H1 (cell line): ENCODE measurements around the gene DSTN. TPM values are rescaled to one million over a fixed set of nuclear protein-coding genes. Genes with fewer than 3 reads are reported as not detected.

Experiments used
- CTCF ChIA-PET: fragments of 300-600 bp; sonication (Branson Sonifier 250); formaldehyde crosslinking; loops from one replicate; lab custom pipeline; 2021; ENCODE audit not compliant: partially characterized antibody; lab: Charles Lee
- POLR2A ChIA-PET: fragments of 300-600 bp; sonication (Branson Sonifier 250); formaldehyde crosslinking; loops from one replicate; lab custom pipeline; 2021; ENCODE audit warnings: inconsistent platforms; ENCODE audit not compliant: partially characterized antibody; lab: Charles Lee
- DNase-seq, 2 experiments: peaks; one replicate each; pipeline versions ENCODE4 v3.0.0 to v3.0.0-alpha.2; 2010 to 2022; ENCODE audit warnings: low spot score in 2 of 2, low read depth in 1 of 2, mixed read lengths in 1 of 2
- FAIRE-seq: peaks from 2 replicates; lab custom pipeline; 2011; peaks lifted over from hg19 to GRCh38; lab: Jason Lieb, UNC
- H2AFZ ChIP-seq: 2 replicates; pipeline ENCODE4 v1.8.1; 2012; ENCODE audit warnings: low read length, inconsistent platforms
- H2AK5ac ChIP-seq: 2 replicates; pipeline ENCODE4 v1.6.1; 2013; ENCODE audit warnings: low read depth, low read length
- H2BK120ac ChIP-seq: replicated peaks from 2 replicates; pipeline ENCODE3; 2013; ENCODE audit warnings: low read depth, low read length, inconsistent platforms
- H2BK12ac ChIP-seq: 2 replicates; pipeline ENCODE4 v1.6.1; 2013; ENCODE audit warnings: low read depth, low read length
- H2BK15ac ChIP-seq: 2 replicates; pipeline ENCODE4 v1.6.1; 2013; ENCODE audit warnings: low read length
- H2BK20ac ChIP-seq: 2 replicates; pipeline ENCODE4 v1.6.1; 2013; ENCODE audit warnings: low read length
- H2BK5ac ChIP-seq: 2 replicates; pipeline ENCODE4 v1.6.1; 2013; ENCODE audit warnings: low read depth, low read length
- H3K14ac ChIP-seq: 2 replicates; pipeline ENCODE4 v1.6.1; 2013; ENCODE audit warnings: inconsistent platforms; ENCODE audit not compliant: insufficient read length
- H3K18ac ChIP-seq: 2 replicates; pipeline ENCODE4 v1.6.1; 2013; ENCODE audit warnings: low read length; ENCODE audit errors: extremely low read depth
- H3K23ac ChIP-seq: 2 replicates; pipeline ENCODE4 v1.6.1; 2013; ENCODE audit warnings: inconsistent platforms; ENCODE audit not compliant: insufficient read length
- H3K23me2 ChIP-seq: 2 replicates; pipeline ENCODE4 v1.6.1; 2013; ENCODE audit warnings: low read depth, low read length
- H3K27ac ChIP-seq: 2 replicates; pipeline ENCODE4 v1.6.1; 2011; ENCODE audit warnings: low read depth, low read length, inconsistent platforms
- H3K27me3 ChIP-seq, 4 experiments: replicated peaks in 1 of 4; 1 replicate in 1 of 4; 2 replicates in 3 of 4; pipeline versions ENCODE4 v1.6.1 to v1.8.1; 2011 to 2013; ENCODE audit warnings: low read length in 3 of 4, mild to moderate bottlenecking in 3 of 4, inconsistent platforms in 2 of 4, mixed read lengths in 2 of 4, moderate library complexity in 1 of 4; ENCODE audit not compliant: control insufficient read depth in 3 of 4, insufficient read depth in 3 of 4; ENCODE audit errors: extremely low read depth in 1 of 4
- H3K36me3 ChIP-seq, 4 experiments: 2 replicates each; pipeline versions ENCODE4 v1.6.1 to v1.8.1; 2011 to 2013; ENCODE audit warnings: mild to moderate bottlenecking in 4 of 4, low read length in 3 of 4, moderate library complexity in 2 of 4, control low read depth in 1 of 4, inconsistent platforms in 1 of 4; ENCODE audit not compliant: insufficient read depth in 4 of 4, control insufficient read depth in 2 of 4
- H3K4ac ChIP-seq: replicated peaks from 2 replicates; pipeline ENCODE3; 2013; ENCODE audit warnings: low read length, low read depth, mixed read lengths, inconsistent platforms; ENCODE audit not compliant: insufficient read length
- H3K4me1 ChIP-seq, 4 experiments: replicated peaks in 1 of 4; 1 replicate in 1 of 4; 2 replicates in 3 of 4; pipeline versions ENCODE4 v1.6.1 to v1.8.1; 2011 to 2013; ENCODE audit warnings: low read length in 3 of 4, inconsistent platforms in 2 of 4, mixed read lengths in 1 of 4; ENCODE audit not compliant: insufficient read depth in 4 of 4, control insufficient read depth in 3 of 4
- H3K4me2 ChIP-seq, 2 experiments: 2 replicates each; pipeline versions ENCODE4 v1.6.1 to v1.8.1; 2011 to 2013; ENCODE audit warnings: low read depth in 2 of 2, low read length in 2 of 2, control low read depth in 1 of 2, inconsistent platforms in 1 of 2, mild to moderate bottlenecking in 1 of 2; ENCODE audit not compliant: insufficient read depth in 1 of 2
- H3K4me3 ChIP-seq, 4 experiments: fragments of 200-600, 300-600 bp in 1 of 4; sonication (generic), shearing (Covaris generic), sonication (Bioruptor Twin) in 1 of 4; 2 replicates each; pipeline versions ENCODE4 v1.5.1 to v1.8.1; 2011 to 2016; ENCODE audit warnings: low read length in 4 of 4, low read depth in 3 of 4, control low read depth in 2 of 4, inconsistent platforms in 2 of 4, mild to moderate bottlenecking in 2 of 4, mixed read lengths in 1 of 4, moderate library complexity in 1 of 4; ENCODE audit not compliant: insufficient read depth in 2 of 4; ENCODE audit errors: extremely low read depth in 1 of 4
- H3K56ac ChIP-seq: replicated peaks from 2 replicates; pipeline ENCODE3; 2013; ENCODE audit warnings: low read depth, mild to moderate bottlenecking, mixed read lengths, low read length, inconsistent platforms; ENCODE audit not compliant: insufficient read length
- H3K79me1 ChIP-seq: 2 replicates; pipeline ENCODE4 v1.6.1; 2013; ENCODE audit warnings: low read depth, low read length, control low read depth
- H3K79me2 ChIP-seq, 2 experiments: 2 replicates each; pipeline versions ENCODE4 v1.6.1 to v1.8.1; 2012 to 2013; ENCODE audit warnings: low read length in 2 of 2, mild to moderate bottlenecking in 2 of 2, inconsistent platforms in 1 of 2; ENCODE audit not compliant: insufficient read depth in 2 of 2, control insufficient read depth in 1 of 2
- H3K9ac ChIP-seq, 4 experiments: replicated peaks in 1 of 4; 1 replicate in 1 of 4; 2 replicates in 3 of 4; pipeline versions ENCODE4 v1.6.1 to v1.8.1; 2011 to 2013; ENCODE audit warnings: low read depth in 3 of 4, low read length in 3 of 4, control low read depth in 2 of 4, mild to moderate bottlenecking in 2 of 4, moderate library complexity in 2 of 4, inconsistent platforms in 1 of 4; ENCODE audit errors: extremely low read depth in 1 of 4
- H3K9me3 ChIP-seq, 2 experiments: 2 replicates each; pipeline versions ENCODE4 v1.6.1 to v1.8.1; 2012 to 2013; ENCODE audit warnings: mild to moderate bottlenecking in 2 of 2, moderate library complexity in 2 of 2, control low read depth in 1 of 2, inconsistent platforms in 1 of 2, low read depth in 1 of 2, low read length in 1 of 2, mixed read lengths in 1 of 2; ENCODE audit not compliant: insufficient read depth in 2 of 2
- H4K20me1 ChIP-seq, 2 experiments: replicated peaks in 1 of 2; 2 replicates each; pipeline versions ENCODE3 to v1.8.1; 2011 to 2013; ENCODE audit warnings: inconsistent platforms in 2 of 2, low read length in 2 of 2, mild to moderate bottlenecking in 1 of 2; ENCODE audit not compliant: insufficient read depth in 2 of 2, control insufficient read depth in 1 of 2
- H4K5ac ChIP-seq: 2 replicates; pipeline ENCODE4 v1.6.1; 2013; ENCODE audit warnings: low read length, low read depth, mixed read lengths, inconsistent platforms; ENCODE audit not compliant: insufficient read length
- H4K8ac ChIP-seq: 2 replicates; pipeline ENCODE4 v1.8.0; 2013; ENCODE audit warnings: mild to moderate bottlenecking, moderate library complexity, low read length, inconsistent platforms; ENCODE audit not compliant: insufficient read depth; ENCODE audit errors: extremely low read depth
- H4K91ac ChIP-seq: replicated peaks from 2 replicates; pipeline ENCODE3; 2013; ENCODE audit warnings: low read length, mixed read lengths, inconsistent platforms; ENCODE audit not compliant: insufficient read length
- CBX8 ChIP-seq: fragments of 300-800, 300-1000 bp; sonication (generic); IDR thresholded peaks from 2 replicates; pipeline ENCODE4 v1.7.1; 2016; ENCODE audit warnings: low read depth, low read length, borderline replicate concordance
- CTCF ChIP-seq, 3 experiments: IDR thresholded peaks; 1 replicate in 2 of 3; 2 replicates in 1 of 3; pipeline versions ENCODE4 v1.5.1 to v1.6.1; 2011; ENCODE audit warnings: low read length in 3 of 3, mild to moderate bottlenecking in 3 of 3, inconsistent platforms in 2 of 3, low read depth in 1 of 3, moderate library complexity in 1 of 3; ENCODE audit not compliant: insufficient read depth in 1 of 3; ENCODE audit errors: control extremely low read depth in 1 of 3
- FOSL1 ChIP-seq: IDR thresholded peaks from 2 replicates; pipeline ENCODE4 v1.6.1; 2011; ENCODE audit warnings: mild to moderate bottlenecking, low read depth, low read length, moderate library complexity; ENCODE audit not compliant: insufficient read depth
- GABPA ChIP-seq: IDR thresholded peaks from 2 replicates; pipeline ENCODE4 v1.6.1; 2011; ENCODE audit warnings: mild to moderate bottlenecking, low read length, moderate library complexity, borderline replicate concordance; ENCODE audit not compliant: insufficient read depth
- RAD21 ChIP-seq, 2 experiments: IDR thresholded peaks in 1 of 2; conservative IDR thresholded peaks in 1 of 2; 2 replicates each; pipeline ENCODE4 v1.6.1; 2011; ENCODE audit warnings: low read depth in 2 of 2, low read length in 2 of 2, improper control_type of control experiment in 1 of 2, inconsistent platforms in 1 of 2, mild to moderate bottlenecking in 1 of 2, moderate library complexity in 1 of 2
- RXRA ChIP-seq: IDR thresholded peaks from 2 replicates; pipeline ENCODE4 v1.6.1; 2011; ENCODE audit warnings: low read depth, mild to moderate bottlenecking, low read length, moderate library complexity; ENCODE audit not compliant: insufficient read depth
- WGBS, 2 experiments: shearing (Covaris generic) in 1 of 2; methylation state at CpG; one replicate each; pipeline versions ENCODE4 v1.1.6 to v1.1.7; 2013 to 2015; ENCODE audit warnings: low lambda C conversion rate in 2 of 2, mixed read lengths in 2 of 2, inconsistent platforms in 1 of 2, low coverage in 1 of 2, missing lambda C conversion rate in 1 of 2; ENCODE audit not compliant: insufficient replicate concordance in 2 of 2, insufficient coverage in 1 of 2, insufficient read length in 1 of 2; ENCODE audit errors: extremely low coverage in 1 of 2, missing lambda C conversion rate in 1 of 2; 5-methylcytosine and 5-hydroxymethylcytosine counted together
- polyA plus RNA-seq, 7 experiments: library from polyadenylated mRNA; depleted of rRNA in 3 of 7; stranded (reverse) in 5 of 7; unstranded in 2 of 7; fragments of >200 nt in 5 of 7; fragments of 200-250 nt in 2 of 7; gene quantifications; 1 replicate in 5 of 7; 2 replicates in 1 of 7; 4 replicates in 1 of 7; pipeline versions ENCODE4 v1.2.1 to v1.2.3, GENCODE V29; 2011 to 2013; ENCODE audit warnings: missing spikeins in 2 of 7, mixed read lengths in 2 of 7
- total RNA-seq: library from RNA; stranded (reverse); fragmentation: NEBNext Ultra II Directional; extraction: Animal tissue kit (Norgen Biotek cat#: 25700); gene quantifications from 2 replicates; pipeline ENCODE4 v1.2.1, GENCODE V29; 2021
- TF ChIP-seq, protein P1 (sequence below): IDR thresholded peaks from 2 replicates; pipeline ENCODE4 v1.6.1; 2012; ENCODE audit warnings: inconsistent platforms
- TF ChIP-seq, protein P2 (sequence below): IDR thresholded peaks from 2 replicates; pipeline ENCODE4 v1.6.1; 2011; ENCODE audit warnings: low read depth, mild to moderate bottlenecking, low read length; ENCODE audit not compliant: insufficient read depth

The DSTN gene
- total and polyA plus RNA-seq, 2 of the 8 experiments (the other 6 are each of a cell fraction or from before 2014, with no cell fraction given) = 43.3 to 208 TPM

DNA sequence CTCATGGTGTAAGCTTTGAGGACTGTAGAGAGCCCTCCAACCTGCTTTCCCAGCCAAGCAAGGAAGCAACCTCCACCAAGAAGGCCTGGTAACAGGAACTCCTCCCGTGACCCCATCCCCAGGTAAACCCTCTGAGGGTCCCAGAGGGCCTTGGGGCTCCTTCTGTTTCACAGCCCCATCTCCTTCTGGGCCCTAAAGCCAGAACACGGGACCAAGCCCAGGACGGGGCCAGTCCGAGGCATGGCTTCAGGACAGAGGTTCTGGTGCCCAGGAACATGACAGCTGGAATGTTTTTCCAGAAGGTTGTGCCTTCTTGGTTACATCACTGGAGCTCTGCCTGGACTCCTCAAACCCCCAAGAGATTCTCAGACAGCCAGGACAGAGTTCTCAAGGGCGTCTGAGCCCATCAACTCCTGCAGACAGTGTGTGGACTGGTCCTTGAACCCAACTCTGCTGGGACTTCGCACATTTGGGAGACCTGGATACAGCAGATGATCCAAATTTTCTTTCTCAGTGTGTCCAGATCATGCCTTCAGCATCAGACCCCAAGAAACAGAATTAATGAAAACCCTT is 69.0 kb downstream of the DSTN start:
- H3K23me2 ChIP-seq = no peaks in the 10 kb centered on the region
- H3K27me3 ChIP-seq = no peaks in the 10 kb centered on the region
- H4K8ac ChIP-seq = no peak overlapping the region
- 96% methylated on average over 6 of the region's 6 CpGs; no CpG with 5 or more reads in 1 of the 2 experiments for WGBS, 2 experiments
- no peak overlapping the region for H3K27ac ChIP-seq
- H3K79me1 ChIP-seq = peaks cover 16% of the 10 kb centered on the region
- no peak overlapping the region for H2BK15ac ChIP-seq
- no peak overlapping the region for H4K5ac ChIP-seq
- H3K4me3 ChIP-seq = no peak overlapping the region
- no peak overlapping the region for H3K9ac ChIP-seq
- DNase-seq (no peak), FAIRE-seq (no peak)
- no peak overlapping the region for H2BK5ac ChIP-seq
- no peak overlapping the region for H2BK12ac ChIP-seq
- H3K4me2 ChIP-seq = no peak overlapping the region
- no peak overlapping the region for H2BK120ac ChIP-seq
- H3K4ac ChIP-seq = no peak overlapping the region
- peaks cover 7 to 15% of the 10 kb centered on the region in 2 experiments for H4K20me1 ChIP-seq
- ChIA-PET POLR2A (interaction anchor here (2.1 kb wide), 1 partner anchor 10 kb away, joined by 5 read pairs; no protein-coding TSS in a partner anchor), CTCF (interaction anchor here (0.7 to 1.8 kb wide), 4 partner anchors 14 to 126 kb away, joined by 3 read pairs; no protein-coding TSS in a partner anchor)
- no peak overlapping the region for H3K14ac ChIP-seq
- no peak overlapping the region for H3K56ac ChIP-seq
- H3K4me1 ChIP-seq = peaks cover 0 to 7% (median 3%) of the 10 kb centered on the region in 4 experiments; a peak in 3 of 7 replicates
- no peak overlapping the region for H2AFZ ChIP-seq
- no peak overlapping the region for H2AK5ac ChIP-seq
- H3K79me2 ChIP-seq = peaks cover 0 to 20% of the 10 kb centered on the region in 2 experiments; a peak in 2 of 4 replicates
- H4K91ac ChIP-seq = no peak overlapping the region
- peaks cover 9 to 25% (median 16%) of the 10 kb centered on the region in 4 experiments for H3K36me3 ChIP-seq
- no peak overlapping the region for H2BK20ac ChIP-seq
- no peaks in the 10 kb centered on the region for H3K9me3 ChIP-seq
- H3K18ac ChIP-seq = no peak overlapping the region
- H3K23ac ChIP-seq = no peak overlapping the region
- TF ChIP-seq, protein P1, sequence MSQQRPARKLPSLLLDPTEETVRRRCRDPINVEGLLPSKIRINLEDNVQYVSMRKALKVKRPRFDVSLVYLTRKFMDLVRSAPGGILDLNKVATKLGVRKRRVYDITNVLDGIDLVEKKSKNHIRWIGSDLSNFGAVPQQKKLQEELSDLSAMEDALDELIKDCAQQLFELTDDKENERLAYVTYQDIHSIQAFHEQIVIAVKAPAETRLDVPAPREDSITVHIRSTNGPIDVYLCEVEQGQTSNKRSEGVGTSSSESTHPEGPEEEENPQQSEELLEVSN = no peak
- TF ChIP-seq, protein P2, sequence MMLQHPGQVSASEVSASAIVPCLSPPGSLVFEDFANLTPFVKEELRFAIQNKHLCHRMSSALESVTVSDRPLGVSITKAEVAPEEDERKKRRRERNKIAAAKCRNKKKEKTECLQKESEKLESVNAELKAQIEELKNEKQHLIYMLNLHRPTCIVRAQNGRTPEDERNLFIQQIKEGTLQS = no peak
- no peak for TF ChIP-seq CTCF (IDR thresholded peaks at IDR 0.05; ENCODE audit: control extremely low read depth in 1 of 3, insufficient read depth in 1 of 3, low read depth in 1 of 3, low read length in 3 of 3)
- no peak for TF ChIP-seq GABPA
- TF ChIP-seq RAD21 (IDR thresholded peaks at IDR 0.05 in 1 of 2, conservative IDR thresholded peaks at IDR 0.05 in 1 of 2; ENCODE audit: low read depth in 2 of 2, low read length in 2 of 2) = no peak
- no peak for TF ChIP-seq FOSL1
- TF ChIP-seq RXRA = no peak
- TF ChIP-seq CBX8 = no peak
